Hepatocyte (in vitro differentiated cells): ENCODE data around the gene PTPN2.

Source experiments
- EZH2 ChIP-seq: fragments of 200-600 bp; sonication (generic); IDR thresholded peaks from 2 replicates; pipeline ENCODE4 v1.6.1; 2016; ENCODE audit warnings: antibody characterized with exemption, mild to moderate bottlenecking, borderline replicate concordance
- EZH2phosphoT487 ChIP-seq: fragments of 200-600 bp; sonication (generic); IDR thresholded peaks from one replicate; pipeline ENCODE4 v1.6.1; 2018; ENCODE audit warnings: antibody characterized with exemption, mild to moderate bottlenecking, low read depth, moderate library complexity; ENCODE audit not compliant: unreplicated experiment, severe bottlenecking
- TF ChIP-seq, protein P1 (sequence below): fragments of 200-600 bp; sonication (generic); IDR thresholded peaks from 2 replicates; pipeline ENCODE4 v1.5.1; 2016; ENCODE audit warnings: antibody characterized with exemption, mild to moderate bottlenecking; ENCODE audit not compliant: poor library complexity

DNA sequence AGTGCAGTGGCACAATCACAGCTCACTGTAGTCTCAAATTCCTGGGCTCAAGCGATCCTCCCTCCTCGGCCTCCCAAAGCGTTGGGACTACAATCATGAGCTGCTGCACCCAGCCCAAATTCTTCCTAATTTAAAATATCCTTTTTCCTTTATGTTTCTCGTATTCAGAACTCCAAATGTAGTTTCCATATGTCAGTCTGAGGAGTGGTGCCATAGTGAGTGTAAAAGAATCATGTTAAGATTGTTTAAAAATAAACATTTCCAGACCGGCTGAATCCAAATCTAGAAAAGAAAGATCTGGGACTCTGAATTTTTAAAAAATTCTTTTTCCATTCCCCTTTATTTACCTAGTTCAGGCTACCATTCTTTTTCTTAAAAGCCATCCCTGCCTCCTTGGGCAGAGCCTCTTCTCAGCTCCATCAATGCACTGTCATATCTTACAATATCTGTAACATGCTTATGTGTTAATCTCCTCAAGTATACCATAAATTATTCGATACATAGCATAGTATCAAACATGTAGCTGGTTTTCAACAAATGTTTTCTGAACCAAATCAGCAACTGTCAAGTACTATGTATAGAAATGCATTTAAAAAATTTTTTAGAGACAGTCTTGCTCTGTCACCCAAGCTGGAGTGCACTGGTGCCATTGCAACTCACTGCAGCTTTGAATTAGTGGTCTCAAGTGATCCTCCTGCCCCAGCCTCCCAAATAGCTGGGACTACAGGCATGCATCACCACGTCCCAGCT lies 31.3 kb downstream of the PTPN2 start:
- TF ChIP-seq, protein P1, sequence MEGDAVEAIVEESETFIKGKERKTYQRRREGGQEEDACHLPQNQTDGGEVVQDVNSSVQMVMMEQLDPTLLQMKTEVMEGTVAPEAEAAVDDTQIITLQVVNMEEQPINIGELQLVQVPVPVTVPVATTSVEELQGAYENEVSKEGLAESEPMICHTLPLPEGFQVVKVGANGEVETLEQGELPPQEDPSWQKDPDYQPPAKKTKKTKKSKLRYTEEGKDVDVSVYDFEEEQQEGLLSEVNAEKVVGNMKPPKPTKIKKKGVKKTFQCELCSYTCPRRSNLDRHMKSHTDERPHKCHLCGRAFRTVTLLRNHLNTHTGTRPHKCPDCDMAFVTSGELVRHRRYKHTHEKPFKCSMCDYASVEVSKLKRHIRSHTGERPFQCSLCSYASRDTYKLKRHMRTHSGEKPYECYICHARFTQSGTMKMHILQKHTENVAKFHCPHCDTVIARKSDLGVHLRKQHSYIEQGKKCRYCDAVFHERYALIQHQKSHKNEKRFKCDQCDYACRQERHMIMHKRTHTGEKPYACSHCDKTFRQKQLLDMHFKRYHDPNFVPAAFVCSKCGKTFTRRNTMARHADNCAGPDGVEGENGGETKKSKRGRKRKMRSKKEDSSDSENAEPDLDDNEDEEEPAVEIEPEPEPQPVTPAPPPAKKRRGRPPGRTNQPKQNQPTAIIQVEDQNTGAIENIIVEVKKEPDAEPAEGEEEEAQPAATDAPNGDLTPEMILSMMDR = no peak
- TF ChIP-seq EZH2phosphoT487 (no peak), EZH2 (no peak)
